Stimulated activated CD4-positive, alpha-beta T cell treated with anti-CD3 and anti-CD28 coated beads, TNF-alpha, amount 100 ng/mL, for 24 hours (primary cell): ENCODE results near the gene ABHD17C.
"Not testable (repeated sequence)": the region's sequence is repeated elsewhere in the genome, so short reads cannot be mapped to it uniquely, and the experiment has no call there.

Source experiments
- DNase-seq, 3 experiments: peaks; one replicate each; pipeline ENCODE4 v3.0.0-alpha.2; 2020; ENCODE audit warnings: low read depth in 3 of 3

Gene ABHD17C

GRCh38 chr15:80730926-80731325, 35.8 kb downstream of the ABHD17C start:
- no peak for DNase-seq

- DNase-seq: no peak
Measured at GRCh38 chr15:80732167-80732566, 37.1 kb downstream of the ABHD17C start.

- DNase-seq: no peak
Measured at GRCh38 chr15:80732818-80733217, 37.7 kb downstream of the ABHD17C start.

- DNase-seq: no peak
Measured at GRCh38 chr15:80733460-80733859, 38.4 kb downstream of the ABHD17C start.

- DNase-seq: no peak
Measured at GRCh38 chr15:80735344-80735743, 40.2 kb downstream of the ABHD17C start.

- DNase-seq: no peak
Measured at GRCh38 chr15:80736560-80736959, 41.5 kb downstream of the ABHD17C start.

GRCh38 chr15:80739919-80740318, 44.8 kb downstream of the ABHD17C start:
- DNase-seq: no peak

GRCh38 chr15:80742081-80742480, 47.0 kb downstream of the ABHD17C start:
- DNase-seq: no peak

GRCh38 chr15:80743189-80743833, 48.2 kb downstream of the ABHD17C start:
- DNase-seq: no peak

GRCh38 chr15:80744415-80744814, 49.3 kb downstream of the ABHD17C start:
- DNase-seq: no peak

GRCh38 chr15:80744826-80745225, 49.7 kb downstream of the ABHD17C start:
- no peak for DNase-seq

- no peak for DNase-seq
Measured at GRCh38 chr15:80745888-80746287, 50.8 kb downstream of the ABHD17C start.

GRCh38 chr15:80747317-80748053, 52.4 kb downstream of the ABHD17C start:
- DNase-seq: no peak

- no peak for DNase-seq
Measured at GRCh38 chr15:80749589-80749988, 54.5 kb downstream of the ABHD17C start.

- no peak for DNase-seq
Measured at GRCh38 chr15:80750575-80750974, 55.5 kb downstream of the ABHD17C start.

- no peak for DNase-seq
Measured at GRCh38 chr15:80752204-80752603, 57.1 kb downstream of the ABHD17C start.

- DNase-seq: no peak
Measured at GRCh38 chr15:80753161-80753560, 58.1 kb downstream of the ABHD17C start.

GRCh38 chr15:80754014-80754413, 58.9 kb downstream of the ABHD17C start:
- DNase-seq: no peak

- DNase-seq: no peak
Measured at GRCh38 chr15:80755885-80756284, 60.8 kb downstream of the ABHD17C start.

GRCh38 chr15:80758130-80758745, 63.1 kb downstream of the ABHD17C start:
- no peak for DNase-seq

- no peak for DNase-seq
Measured at GRCh38 chr15:80760960-80761359, 65.8 kb downstream of the ABHD17C start.

- DNase-seq: no peak
Measured at GRCh38 chr15:80761754-80762153, 66.6 kb downstream of the ABHD17C start.

GRCh38 chr15:80763235-80763634, 68.1 kb downstream of the ABHD17C start:
- DNase-seq: not testable (repeated sequence)
